Endodermal cell (in vitro differentiated cells): ENCODE data around the gene C1QL1. TPM values are rescaled to one million over a fixed set of nuclear protein-coding genes. Genes with fewer than 3 reads are reported as not detected.

Experiments used
- DNase-seq: peaks from one replicate; pipeline ENCODE4 v3.0.0-alpha.2; 2017
- H3K27ac ChIP-seq: 2 replicates; pipeline ENCODE4 v1.5.1; 2013; ENCODE audit warnings: mild to moderate bottlenecking, low read depth, low read length, moderate library complexity
- H3K27me3 ChIP-seq: 2 replicates; pipeline ENCODE4 v1.6.1; 2013; ENCODE audit warnings: mild to moderate bottlenecking, low read length, moderate library complexity; ENCODE audit not compliant: insufficient read depth, control insufficient read depth, poor library complexity, severe bottlenecking
- H3K36me3 ChIP-seq: 2 replicates; pipeline ENCODE4 v1.7.0; 2013; ENCODE audit warnings: mild to moderate bottlenecking, low read length, moderate library complexity; ENCODE audit not compliant: control insufficient read depth, insufficient read depth
- H3K4me1 ChIP-seq: one replicate; pipeline ENCODE4 v1.7.0; 2013; ENCODE audit warnings: low read length; ENCODE audit not compliant: control insufficient read depth, insufficient read depth
- H3K4me3 ChIP-seq: 2 replicates; pipeline ENCODE4 v1.5.1; 2013; ENCODE audit warnings: mild to moderate bottlenecking, low read length, moderate library complexity
- H3K9ac ChIP-seq: 2 replicates; pipeline ENCODE4 v1.6.1; 2013; ENCODE audit warnings: mild to moderate bottlenecking, low read length, moderate library complexity; ENCODE audit not compliant: poor library complexity, severe bottlenecking; ENCODE audit errors: extremely low read depth
- H3K9me3 ChIP-seq: 2 replicates; pipeline ENCODE4 v1.6.1; 2013; ENCODE audit warnings: mild to moderate bottlenecking, low read length, moderate library complexity; ENCODE audit not compliant: control insufficient read depth
- H3K27ac Mint-ChIP-seq: 2 replicates; pipeline ENCODE4 v1.8.0; 2020; ENCODE audit warnings: mixed read lengths
- H3K27me3 Mint-ChIP-seq: 2 replicates; pipeline ENCODE4 v1.8.0; 2021; ENCODE audit warnings: mild to moderate bottlenecking, mixed read lengths; ENCODE audit not compliant: insufficient read depth
- H3K36me3 Mint-ChIP-seq: 2 replicates; pipeline ENCODE4 v1.8.0; 2020; ENCODE audit warnings: low read depth, mixed read lengths
- H3K4me1 Mint-ChIP-seq: 2 replicates; pipeline ENCODE4 v1.8.0; 2020; ENCODE audit warnings: mixed read lengths
- H3K4me3 Mint-ChIP-seq: 2 replicates; pipeline ENCODE4 v1.8.0; 2020; ENCODE audit warnings: mild to moderate bottlenecking, moderate library complexity, mixed read lengths
- H3K9me3 Mint-ChIP-seq: 2 replicates; pipeline ENCODE4 v1.8.0; 2020; ENCODE audit warnings: mild to moderate bottlenecking, mixed read lengths
- WGBS, 2 experiments: methylation state at CpG; one replicate each; pipeline versions ENCODE4 v1.1.5 to v1.1.7; 2013; ENCODE audit warnings: missing lambda C conversion rate in 2 of 2, mixed read lengths in 1 of 2; ENCODE audit not compliant: insufficient coverage in 1 of 2, insufficient read length in 1 of 2; 5-methylcytosine and 5-hydroxymethylcytosine counted together
- total RNA-seq, 2 donors: library from RNA; stranded (reverse); fragmentation: NEBNext Ultra II Directional in 1 of 2; extraction: Animal tissue kit (Norgen Biotek cat#: 25700) in 1 of 2; gene quantifications; 2 replicates in 1 of 2; 3 replicates in 1 of 2; pipeline ENCODE4 v1.2.1, GENCODE V29; 2021
- TF ChIP-seq, protein P1 (sequence below): fragments of 200-600 bp; sonication (generic); conservative IDR thresholded peaks from 2 replicates; pipeline ENCODE4 v1.5.0; 2021; ENCODE audit warnings: antibody characterized with exemption, mild to moderate bottlenecking

Gene C1QL1
- total RNA-seq, 2 donors from 2014 or later = 1.4 to 2.7 TPM

DNA sequence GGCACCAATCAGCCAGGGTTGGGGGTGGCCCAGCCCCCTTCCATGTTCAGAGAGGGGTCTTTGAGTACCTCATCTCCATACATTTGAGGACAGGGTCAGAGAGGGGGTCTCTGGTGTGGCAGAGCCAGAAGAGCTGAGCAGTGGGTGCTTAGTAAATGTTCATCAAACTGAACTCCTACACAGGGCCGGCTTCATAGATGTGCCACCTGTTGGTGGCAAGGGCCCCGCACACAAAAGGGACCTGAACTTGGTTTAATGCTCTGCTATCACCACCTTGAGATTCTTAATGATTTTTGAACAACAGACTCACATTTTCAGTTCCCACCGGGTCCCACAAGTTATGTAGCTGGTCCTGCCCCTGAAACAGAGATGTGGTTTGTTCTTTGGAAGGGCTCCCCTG is 9.0 kb upstream of the C1QL1 start:
- Histone ChIP-seq H3K4me1 (peaks cover 3% of the 10 kb centered on the region), H3K27me3 (no peaks in the 10 kb centered on the region), H3K27ac (no peak overlapping the region), H3K9ac (no peak overlapping the region), H3K4me3 (no peak overlapping the region), H3K36me3 (no peaks in the 10 kb centered on the region), H3K9me3 (no peaks in the 10 kb centered on the region)
- Mint-ChIP-seq H3K9me3 (no peaks in the 10 kb centered on the region), H3K27ac (no peak overlapping the region), H3K4me1 (peaks cover 3% of the 10 kb centered on the region), H3K27me3 (peaks cover 28% of the 10 kb centered on the region), H3K36me3 (no peaks in the 10 kb centered on the region), H3K4me3 (no peak overlapping the region)
- WGBS, 2 experiments = 88 to 92% methylated on average over 3 of the region's 3 CpGs
- TF ChIP-seq, protein P1, sequence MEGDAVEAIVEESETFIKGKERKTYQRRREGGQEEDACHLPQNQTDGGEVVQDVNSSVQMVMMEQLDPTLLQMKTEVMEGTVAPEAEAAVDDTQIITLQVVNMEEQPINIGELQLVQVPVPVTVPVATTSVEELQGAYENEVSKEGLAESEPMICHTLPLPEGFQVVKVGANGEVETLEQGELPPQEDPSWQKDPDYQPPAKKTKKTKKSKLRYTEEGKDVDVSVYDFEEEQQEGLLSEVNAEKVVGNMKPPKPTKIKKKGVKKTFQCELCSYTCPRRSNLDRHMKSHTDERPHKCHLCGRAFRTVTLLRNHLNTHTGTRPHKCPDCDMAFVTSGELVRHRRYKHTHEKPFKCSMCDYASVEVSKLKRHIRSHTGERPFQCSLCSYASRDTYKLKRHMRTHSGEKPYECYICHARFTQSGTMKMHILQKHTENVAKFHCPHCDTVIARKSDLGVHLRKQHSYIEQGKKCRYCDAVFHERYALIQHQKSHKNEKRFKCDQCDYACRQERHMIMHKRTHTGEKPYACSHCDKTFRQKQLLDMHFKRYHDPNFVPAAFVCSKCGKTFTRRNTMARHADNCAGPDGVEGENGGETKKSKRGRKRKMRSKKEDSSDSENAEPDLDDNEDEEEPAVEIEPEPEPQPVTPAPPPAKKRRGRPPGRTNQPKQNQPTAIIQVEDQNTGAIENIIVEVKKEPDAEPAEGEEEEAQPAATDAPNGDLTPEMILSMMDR = peak; percentile 40
- DNase-seq = no peak

DNA sequence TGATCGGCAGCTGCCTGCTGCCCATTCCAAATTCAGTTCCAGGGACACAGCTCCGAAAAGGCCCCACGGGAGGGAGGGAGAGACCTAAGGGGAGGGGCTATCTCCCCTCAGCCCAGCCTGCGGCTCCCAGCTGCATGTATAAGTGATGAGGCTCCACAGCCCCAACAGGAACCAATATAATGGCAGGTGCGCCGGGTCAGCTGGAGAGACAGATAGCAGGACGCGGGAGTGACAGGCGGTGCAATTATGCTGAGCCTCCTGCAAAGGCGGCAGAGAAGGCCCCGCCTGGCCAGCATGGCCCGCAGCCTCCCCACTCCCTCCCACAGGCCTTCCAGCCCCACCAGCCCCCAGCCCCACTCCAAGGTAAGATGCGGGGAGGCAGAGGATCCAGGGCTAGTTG is 8.1 kb upstream of the C1QL1 start:
- Histone ChIP-seq H3K9me3 (no peaks in the 10 kb centered on the region), H3K4me1 (peaks cover 3% of the 10 kb centered on the region), H3K4me3 (no peak overlapping the region), H3K36me3 (no peaks in the 10 kb centered on the region), H3K27ac (no peak overlapping the region), H3K9ac (no peak overlapping the region), H3K27me3 (peaks cover 3% of the 10 kb centered on the region)
- H3K27ac Mint-ChIP-seq = no peak overlapping the region
- H3K27me3 Mint-ChIP-seq = peaks cover 32% of the 10 kb centered on the region
- TF ChIP-seq, protein P1 = no peak
- no peaks in the 10 kb centered on the region for H3K9me3 Mint-ChIP-seq
- no peaks in the 10 kb centered on the region for H3K36me3 Mint-ChIP-seq
- WGBS, 2 experiments = 75 to 84% methylated on average over 6 to 13 of the region's 13 CpGs
- DNase-seq = peak; percentile 64
- no peak overlapping the region for H3K4me3 Mint-ChIP-seq
- H3K4me1 Mint-ChIP-seq = peaks cover 9% of the 10 kb centered on the region

DNA sequence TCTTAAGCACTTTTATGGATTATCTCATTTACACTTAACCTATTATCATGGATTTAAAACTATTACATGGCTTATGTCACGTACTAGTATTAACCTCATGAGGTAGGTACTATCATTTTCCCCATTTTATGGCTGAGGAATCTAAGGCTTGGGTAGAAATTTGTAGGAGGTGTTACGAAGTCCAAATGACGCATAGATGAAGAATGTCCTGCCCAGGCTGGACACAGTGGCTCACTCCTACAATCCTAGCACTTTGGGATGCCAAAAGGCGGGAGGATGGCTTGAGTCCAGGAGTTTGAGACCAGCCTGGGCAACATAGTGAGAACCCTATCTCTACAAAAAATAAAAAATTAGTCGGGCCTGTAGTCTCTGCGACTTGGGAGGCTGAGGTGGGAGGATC is 4.8 kb upstream of the C1QL1 start:
- Histone ChIP-seq H3K9ac (no peak overlapping the region), H3K36me3 (no peaks in the 10 kb centered on the region), H3K27me3 (peaks cover 31% of the 10 kb centered on the region), H3K9me3 (no peaks in the 10 kb centered on the region), H3K4me1 (no peaks in the 10 kb centered on the region), H3K4me3 (no peak overlapping the region), H3K27ac (no peak overlapping the region)
- DNase-seq = no peak
- Mint-ChIP-seq H3K27me3 (peaks cover 53% of the 10 kb centered on the region), H3K4me3 (peak overlapping the region; percentile 14), H3K36me3 (no peaks in the 10 kb centered on the region), H3K9me3 (no peaks in the 10 kb centered on the region), H3K4me1 (peaks cover 17% of the 10 kb centered on the region), H3K27ac (no peak overlapping the region)
- WGBS, 2 experiments = 96 to 99% methylated on average over 4 to 6 of the region's 6 CpGs
- TF ChIP-seq, protein P1 = no peak
